Type B pancreatic cell (in vitro differentiated cells): ENCODE results near the gene GMDS. TPM values are rescaled to one million over a fixed set of nuclear protein-coding genes. Genes with fewer than 3 reads are reported as not detected.

Source experiments
- DNase-seq: peaks from one replicate; pipeline ENCODE4 v3.0.0; 2021; ENCODE audit warnings: mixed read lengths; ENCODE audit not compliant: unreplicated experiment; ENCODE audit errors: extremely low spot score
- H3K27ac Mint-ChIP-seq: 2 replicates; pipeline ENCODE4 v1.8.0; 2021; ENCODE audit warnings: mild to moderate bottlenecking, mixed read lengths
- H3K27me3 Mint-ChIP-seq: 2 replicates; pipeline ENCODE4 v1.8.0; 2021; ENCODE audit warnings: mixed read lengths
- H3K36me3 Mint-ChIP-seq: 2 replicates; pipeline ENCODE4 v1.8.0; 2021; ENCODE audit warnings: mixed read lengths
- H3K4me1 Mint-ChIP-seq: one replicate; pipeline ENCODE4 v1.8.0; 2021; ENCODE audit warnings: mixed read lengths; ENCODE audit not compliant: unreplicated experiment
- H3K4me3 Mint-ChIP-seq: 2 replicates; pipeline ENCODE4 v1.8.0; 2021; ENCODE audit warnings: mild to moderate bottlenecking, mixed read lengths
- H3K9me3 Mint-ChIP-seq: 2 replicates; pipeline ENCODE4 v1.8.0; 2021; ENCODE audit warnings: mixed read lengths
- total RNA-seq: library from RNA; stranded (reverse); gene quantifications from 2 replicates; pipeline ENCODE4 v1.2.1, GENCODE V29; 2021; ENCODE audit warnings: low replicate concordance
- TF ChIP-seq, protein P1 (sequence below): fragments of 200-600 bp; sonication (generic); conservative IDR thresholded peaks from 2 replicates; pipeline ENCODE4 v1.5.0; 2021; ENCODE audit warnings: antibody characterized with exemption, mild to moderate bottlenecking

GMDS gene
- total RNA-seq, 1 donor from 2014 or later = 41.3 TPM

DNA sequence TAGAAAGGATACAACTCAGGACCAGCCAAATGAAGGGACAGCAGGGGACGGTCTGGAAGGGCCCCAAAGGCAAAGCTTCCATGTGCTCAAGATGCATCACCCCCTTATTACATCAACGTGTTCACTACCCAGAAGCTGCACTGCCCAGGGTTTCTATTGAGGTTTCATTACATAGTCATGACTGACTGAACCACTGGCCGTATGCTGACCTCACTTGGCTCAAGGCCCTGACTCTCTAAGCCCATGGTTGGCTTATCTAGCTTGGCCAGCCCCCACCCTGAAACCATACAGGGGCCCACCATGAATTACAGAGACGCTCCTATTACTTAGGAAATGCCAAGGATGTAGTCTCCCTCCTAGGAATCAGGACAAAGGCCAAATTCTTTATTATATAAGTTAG, 456.3 kb downstream of the GMDS start:
- TF ChIP-seq, protein P1, sequence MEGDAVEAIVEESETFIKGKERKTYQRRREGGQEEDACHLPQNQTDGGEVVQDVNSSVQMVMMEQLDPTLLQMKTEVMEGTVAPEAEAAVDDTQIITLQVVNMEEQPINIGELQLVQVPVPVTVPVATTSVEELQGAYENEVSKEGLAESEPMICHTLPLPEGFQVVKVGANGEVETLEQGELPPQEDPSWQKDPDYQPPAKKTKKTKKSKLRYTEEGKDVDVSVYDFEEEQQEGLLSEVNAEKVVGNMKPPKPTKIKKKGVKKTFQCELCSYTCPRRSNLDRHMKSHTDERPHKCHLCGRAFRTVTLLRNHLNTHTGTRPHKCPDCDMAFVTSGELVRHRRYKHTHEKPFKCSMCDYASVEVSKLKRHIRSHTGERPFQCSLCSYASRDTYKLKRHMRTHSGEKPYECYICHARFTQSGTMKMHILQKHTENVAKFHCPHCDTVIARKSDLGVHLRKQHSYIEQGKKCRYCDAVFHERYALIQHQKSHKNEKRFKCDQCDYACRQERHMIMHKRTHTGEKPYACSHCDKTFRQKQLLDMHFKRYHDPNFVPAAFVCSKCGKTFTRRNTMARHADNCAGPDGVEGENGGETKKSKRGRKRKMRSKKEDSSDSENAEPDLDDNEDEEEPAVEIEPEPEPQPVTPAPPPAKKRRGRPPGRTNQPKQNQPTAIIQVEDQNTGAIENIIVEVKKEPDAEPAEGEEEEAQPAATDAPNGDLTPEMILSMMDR = no peak

DNA sequence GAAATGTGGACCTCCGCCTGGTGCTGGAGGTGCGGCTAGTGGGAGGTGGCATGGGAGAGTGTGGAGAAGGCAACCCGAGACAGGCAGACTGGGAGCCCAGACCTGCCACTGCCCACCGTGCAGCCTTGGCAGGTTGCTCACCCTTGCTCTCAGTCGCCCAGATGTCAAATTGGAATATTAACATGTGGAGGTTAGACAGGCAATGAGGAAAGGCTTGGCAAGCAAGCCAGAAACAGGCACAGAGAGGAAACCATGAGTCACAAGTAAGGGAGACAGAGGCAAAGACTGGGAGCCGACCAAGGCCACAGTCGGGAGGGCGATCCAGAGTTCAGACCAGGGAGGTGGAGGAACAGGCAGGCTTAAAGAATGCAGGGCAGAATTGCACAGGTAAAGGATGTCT, 457.5 kb downstream of the GMDS start:
- Mint-ChIP-seq H3K27ac (no peak overlapping the region), H3K36me3 (no peaks in the 10 kb centered on the region), H3K9me3 (peaks cover 2% of the 10 kb centered on the region), H3K27me3 (peaks cover 5% of the 10 kb centered on the region), H3K4me1 (peaks cover 13% of the 10 kb centered on the region), H3K4me3 (no peak overlapping the region)
- TF ChIP-seq, protein P1 = no peak
- DNase-seq = no peak

More for the DNA sequence above, 456.3 kb downstream of the GMDS start:
- peaks cover 5% of the 10 kb centered on the region for H3K9me3 Mint-ChIP-seq
- DNase-seq = no peak
- H3K4me1 Mint-ChIP-seq = peaks cover 13% of the 10 kb centered on the region
- H3K36me3 Mint-ChIP-seq = no peaks in the 10 kb centered on the region
- H3K27me3 Mint-ChIP-seq = peaks cover 5% of the 10 kb centered on the region
- no peak overlapping the region for H3K4me3 Mint-ChIP-seq
- no peak overlapping the region for H3K27ac Mint-ChIP-seq

DNA sequence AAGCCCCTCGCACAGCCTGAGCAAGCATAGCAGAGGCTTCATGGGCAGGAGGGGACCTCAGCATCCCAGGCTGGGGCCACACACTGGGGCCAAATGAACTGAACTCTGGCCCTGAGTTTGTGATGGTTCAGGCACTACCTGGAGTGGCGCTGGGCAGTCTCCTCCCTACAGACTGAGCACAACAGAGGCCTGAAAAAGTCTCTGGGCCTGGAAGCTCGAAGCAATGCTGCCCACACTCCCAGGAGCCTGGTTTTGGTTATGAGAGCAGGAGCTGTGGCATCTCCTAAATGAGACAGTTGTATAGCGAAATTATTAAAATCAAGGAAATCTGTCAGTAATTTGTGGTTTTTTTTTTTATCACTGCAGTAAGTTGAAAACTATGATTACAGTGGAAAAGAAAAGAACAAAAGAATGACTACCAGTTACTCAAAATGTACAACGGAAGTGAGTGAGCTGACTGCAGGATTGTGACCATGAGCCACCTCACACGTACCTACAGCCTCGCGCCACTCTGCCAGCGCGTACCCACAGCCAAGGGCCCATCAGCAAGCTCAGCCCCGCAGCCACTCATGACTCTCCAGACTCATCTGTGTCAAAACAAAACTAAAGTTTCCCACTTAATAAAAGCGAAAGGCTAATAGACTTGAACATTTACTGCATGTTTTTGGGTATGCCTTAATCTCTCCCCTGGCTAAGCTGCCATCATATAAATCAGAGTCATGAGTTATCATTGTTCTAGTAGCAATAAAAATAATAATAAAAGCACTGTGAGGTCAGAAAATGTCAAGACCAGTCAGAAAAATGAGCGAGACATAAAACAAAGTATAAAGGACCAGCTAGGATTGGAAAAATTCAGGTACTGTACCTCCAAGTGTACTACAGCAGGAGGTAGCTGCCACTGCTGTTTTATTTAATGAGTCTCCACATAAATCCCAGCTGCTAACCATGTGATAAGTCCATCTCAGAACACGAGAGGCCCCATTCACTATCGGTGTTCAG, 458.7 kb downstream of the GMDS start:
- H3K27me3 Mint-ChIP-seq = peaks cover 11% of the 10 kb centered on the region
- no peak for DNase-seq
- peaks cover 3% of the 10 kb centered on the region for H3K36me3 Mint-ChIP-seq
- TF ChIP-seq, protein P1 = no peak
- H3K9me3 Mint-ChIP-seq = no peaks in the 10 kb centered on the region
- H3K4me3 Mint-ChIP-seq = no peak overlapping the region
- H3K4me1 Mint-ChIP-seq = peaks cover 13% of the 10 kb centered on the region
- no peak overlapping the region for H3K27ac Mint-ChIP-seq

DNA sequence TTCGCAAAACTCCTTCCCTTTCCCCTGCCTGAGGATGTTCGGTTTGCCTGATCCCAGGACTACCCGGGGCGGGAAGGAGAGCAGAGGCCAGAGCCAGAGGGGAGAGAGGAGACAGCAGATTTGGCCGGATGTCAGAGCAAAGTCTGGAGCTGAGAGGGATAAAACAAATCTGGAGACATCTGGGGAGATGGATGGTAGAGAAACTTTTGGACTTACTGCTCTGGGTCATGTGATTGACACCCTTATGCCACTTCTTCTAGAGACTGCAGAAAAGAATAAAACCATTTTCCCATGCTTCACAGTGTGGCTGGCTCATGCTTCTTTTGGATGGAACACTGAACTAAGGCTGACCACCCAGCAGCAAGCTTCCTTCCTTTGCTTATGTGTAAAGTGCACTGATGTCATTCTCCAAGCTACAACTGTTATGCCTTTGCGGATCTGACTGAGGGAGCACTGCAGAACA, 461.0 kb downstream of the GMDS start:
- no peaks in the 10 kb centered on the region for H3K9me3 Mint-ChIP-seq
- H3K27me3 Mint-ChIP-seq = peaks cover 14% of the 10 kb centered on the region
- no peak overlapping the region for H3K27ac Mint-ChIP-seq
- no peak for DNase-seq
- H3K4me3 Mint-ChIP-seq = no peak overlapping the region
- peaks cover 21% of the 10 kb centered on the region for H3K4me1 Mint-ChIP-seq
- TF ChIP-seq, protein P1 = no peak
- H3K36me3 Mint-ChIP-seq = peaks cover 3% of the 10 kb centered on the region

DNA sequence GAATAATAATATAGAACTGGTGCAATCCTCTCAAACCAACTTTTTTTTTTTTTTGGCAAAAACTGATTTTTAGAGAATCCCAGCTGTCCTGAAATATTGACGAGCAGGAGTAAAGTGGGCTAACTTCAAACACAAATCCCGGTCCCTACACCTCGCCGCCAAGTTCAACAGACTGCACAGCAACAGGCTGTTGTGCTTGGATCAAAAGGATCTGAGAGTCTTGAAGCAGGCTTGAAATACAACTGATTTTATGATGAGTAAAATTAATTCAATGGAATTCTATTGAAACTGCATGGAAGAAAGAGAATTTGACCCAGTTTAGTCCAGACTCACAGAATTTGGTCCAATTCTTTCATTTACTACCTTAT, 463.6 kb downstream of the GMDS start:
- TF ChIP-seq, protein P1 = no peak
- no peak overlapping the region for H3K27ac Mint-ChIP-seq
- peaks cover 3% of the 10 kb centered on the region for H3K36me3 Mint-ChIP-seq
- no peaks in the 10 kb centered on the region for H3K9me3 Mint-ChIP-seq
- peaks cover 30% of the 10 kb centered on the region for H3K4me1 Mint-ChIP-seq
- DNase-seq = no peak
- peaks cover 10% of the 10 kb centered on the region for H3K27me3 Mint-ChIP-seq
- no peak overlapping the region for H3K4me3 Mint-ChIP-seq
